NCI-H1105 (cell line): ENCODE results near the gene CCDC82.

ENCODE experiments used
- DNase-seq: peaks from one replicate; lab custom pipeline; 2025; lab: John Stamatoyannopoulos, UW

CCDC82 gene

DNA sequence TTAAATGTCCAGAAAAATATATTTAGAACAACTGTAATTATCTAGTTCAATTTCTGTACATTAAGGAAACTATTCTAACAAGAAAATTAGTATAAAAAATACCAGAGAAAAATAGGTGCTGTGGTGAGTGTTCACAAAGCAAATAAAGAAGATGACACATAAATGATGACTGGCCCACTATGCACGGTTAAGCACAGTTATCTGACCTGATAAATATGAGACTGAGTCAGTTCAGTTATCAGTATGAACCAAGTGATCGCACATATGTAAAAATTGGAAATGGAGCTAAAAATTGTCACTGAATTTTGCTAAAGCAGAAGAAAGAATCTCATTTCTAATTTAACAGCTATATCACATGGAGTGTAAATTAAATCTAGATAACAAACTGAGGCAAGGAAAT is 27.9 kb downstream of the CCDC82 start:
- DNase-seq: no peak

DNA sequence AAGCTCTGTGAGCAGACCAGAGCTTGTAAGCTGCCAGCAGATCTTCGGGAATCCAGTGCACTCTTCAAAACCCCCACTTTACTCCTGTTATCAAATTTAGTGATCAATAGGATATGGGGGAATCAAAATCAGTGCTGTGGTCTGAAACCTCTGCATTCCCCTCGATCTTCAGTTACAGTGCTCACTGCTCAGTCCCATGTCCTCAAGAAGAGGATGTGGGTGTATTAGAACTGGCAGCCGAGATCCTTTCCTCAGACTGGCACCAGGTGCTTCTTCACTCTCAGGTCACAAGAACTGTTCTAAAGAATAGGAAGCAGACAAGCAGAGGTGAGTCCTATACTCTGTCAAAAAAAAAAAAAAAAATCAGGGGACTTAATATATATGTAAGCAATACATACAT is 31.4 kb downstream of the CCDC82 start:
- no peak for DNase-seq

DNA sequence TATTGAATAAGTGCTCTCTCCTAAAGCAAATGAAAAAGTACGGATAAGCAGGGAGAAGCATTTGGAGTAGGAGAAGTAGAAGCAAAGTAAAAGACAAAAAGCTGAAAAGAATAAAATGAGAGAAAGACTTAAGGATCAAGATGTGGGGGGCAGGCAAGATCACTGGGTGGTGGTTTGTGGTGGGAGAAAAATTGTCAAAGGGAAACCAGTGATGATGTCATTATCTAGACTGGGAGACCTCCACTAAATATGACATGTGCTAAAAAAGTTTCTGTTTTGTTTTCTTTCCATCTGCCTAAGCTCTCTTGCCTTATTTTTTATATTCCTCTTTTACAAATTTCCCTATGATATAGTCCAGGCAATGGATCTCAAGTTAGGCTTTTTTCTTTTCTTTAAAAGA is 31.9 kb downstream of the CCDC82 start:
- no peak for DNase-seq

DNA sequence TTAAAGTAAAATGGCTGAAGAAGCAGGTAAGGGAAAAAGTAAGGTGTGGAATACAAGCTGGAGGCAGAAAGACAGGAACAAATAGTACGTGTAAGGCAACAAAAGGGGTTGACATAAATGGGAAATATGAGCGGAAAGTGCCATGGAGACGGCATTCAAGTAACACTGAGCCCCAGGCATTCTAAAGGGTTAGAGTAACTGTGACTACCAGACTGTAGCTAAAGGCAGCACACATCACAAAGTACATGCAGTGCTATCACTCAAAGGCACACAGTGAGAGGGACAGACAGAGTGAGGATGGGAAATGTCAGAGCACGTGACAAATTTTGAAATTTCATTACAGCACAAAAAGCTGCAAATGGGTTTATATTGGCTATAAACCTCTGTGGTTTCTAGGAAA is 32.9 kb downstream of the CCDC82 start:
- DNase-seq: no peak

DNA sequence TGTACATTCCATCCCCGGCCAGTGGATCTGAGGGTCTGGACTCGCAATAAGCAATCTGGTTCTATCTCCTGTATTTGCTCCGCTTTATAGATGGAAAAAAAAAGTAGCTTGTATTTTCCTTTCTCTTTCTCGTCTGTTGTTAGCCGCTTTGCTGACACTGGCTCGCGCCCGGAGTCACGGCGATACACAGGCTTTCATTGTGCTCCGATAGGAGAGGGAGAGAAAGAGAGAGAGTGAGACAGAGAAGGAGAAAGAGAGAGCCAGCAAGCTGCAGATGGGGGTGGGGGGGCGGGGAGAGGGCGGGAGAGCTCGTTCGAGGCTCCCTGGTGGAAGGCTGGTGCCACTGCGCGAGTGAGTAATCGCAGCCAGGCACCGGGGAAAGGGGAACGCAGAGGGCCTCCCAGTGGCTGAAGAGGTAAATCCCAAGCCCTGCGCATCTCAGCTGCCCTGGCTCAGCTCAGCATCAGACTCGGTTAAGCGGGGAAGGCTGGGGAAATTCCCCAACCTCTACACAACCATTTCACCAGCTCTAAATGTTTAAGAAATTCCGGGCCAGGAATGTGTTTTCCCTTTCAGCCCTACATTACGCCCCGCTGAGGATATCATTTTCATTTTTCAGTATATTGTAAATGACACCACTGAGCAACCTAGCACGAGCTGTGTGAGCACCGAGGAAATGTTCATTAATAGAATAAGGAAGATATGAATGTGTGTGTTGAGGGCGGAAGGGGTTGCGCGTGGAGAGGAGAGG is 46.6 kb downstream of the CCDC82 start, which contains the start of gene MAML2:
MAML2 (minus strand) TSS at position 235 of the 751 bp plus-strand sequence. CDS start 1,300 bp downstream, outside the sequence.
- peak; percentile 84 for DNase-seq

DNA sequence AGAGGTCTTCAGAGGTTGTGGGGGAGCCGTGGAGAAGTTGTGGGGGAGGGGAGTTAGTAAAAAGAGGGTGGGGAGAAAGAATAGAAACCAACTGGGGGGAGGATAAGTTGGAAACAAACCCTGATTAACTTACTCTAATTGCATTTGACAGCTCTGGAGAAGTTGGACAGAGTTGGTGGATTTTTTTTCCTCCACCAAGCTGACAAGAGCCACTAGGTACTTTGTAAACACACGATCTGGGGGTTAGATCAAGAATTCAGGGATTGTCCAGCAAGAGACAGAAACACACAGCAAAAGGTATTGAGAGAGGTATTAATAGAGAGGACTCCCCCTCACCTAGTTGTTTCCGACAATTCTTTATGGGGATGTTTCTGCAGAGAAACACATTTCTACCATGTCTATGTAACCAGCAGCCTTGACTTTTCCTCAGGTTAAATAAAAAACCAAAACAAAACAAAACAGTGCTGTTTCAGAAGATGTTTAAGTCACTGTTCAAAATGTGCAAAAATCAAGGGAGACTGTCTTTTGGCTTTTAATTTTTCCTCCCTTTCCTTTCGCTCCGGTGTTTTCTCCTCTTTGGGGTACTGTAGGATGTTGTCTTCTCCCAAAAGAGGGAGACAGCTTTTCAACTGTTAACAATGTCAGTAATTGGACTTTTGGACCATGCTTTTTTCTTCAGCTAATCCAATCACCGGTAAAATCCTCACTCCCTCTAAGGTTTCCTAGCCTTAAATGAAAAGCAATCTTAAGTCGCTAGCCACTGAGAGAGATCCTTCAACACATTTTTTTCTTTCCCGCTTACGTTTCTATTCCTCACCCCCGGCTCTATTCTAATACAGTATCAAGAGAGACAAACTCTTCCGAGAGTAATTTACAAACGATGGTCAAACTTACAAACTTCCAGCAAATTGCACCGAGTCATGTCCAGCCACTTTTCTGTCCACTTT is 47.4 kb downstream of the CCDC82 start:
- no peak for DNase-seq

DNA sequence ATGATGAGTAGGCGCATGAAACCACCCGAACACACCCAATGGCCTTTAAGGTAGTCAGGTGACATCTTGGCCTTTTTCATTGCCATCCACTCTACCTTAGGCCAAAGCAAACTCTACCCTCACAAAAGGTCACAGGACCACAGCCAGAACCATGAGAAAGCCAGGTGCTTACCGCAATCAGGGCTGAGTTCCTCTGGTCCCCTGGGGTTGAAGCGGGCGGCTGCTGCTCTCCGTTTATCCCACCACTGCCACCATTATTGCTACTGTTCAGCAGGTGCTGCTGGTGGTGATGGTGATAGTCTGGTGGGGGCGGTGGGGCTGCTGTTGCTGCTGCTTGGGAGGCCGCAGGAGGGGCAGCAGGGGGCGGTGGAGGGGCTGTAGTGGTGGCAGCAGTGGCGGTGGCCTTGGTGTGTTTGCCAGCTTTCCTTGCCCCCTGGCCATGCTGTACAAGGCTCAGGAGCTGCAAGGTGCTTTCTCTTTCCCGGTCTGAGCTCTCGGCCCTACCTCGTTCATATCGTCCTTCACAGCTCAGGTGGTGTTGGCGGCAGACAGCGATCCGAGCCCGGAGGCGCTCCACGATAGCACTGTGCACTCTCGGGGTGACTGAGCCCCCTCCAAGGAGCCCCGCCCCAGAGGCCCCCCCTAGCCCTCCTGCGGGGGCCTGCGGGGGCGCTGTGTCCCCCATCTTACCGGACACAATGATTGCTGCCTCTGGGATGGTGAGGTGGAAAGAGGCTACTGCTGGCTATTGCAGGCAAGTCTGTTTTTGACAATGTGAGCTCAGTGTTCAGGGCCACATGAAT is 48.3 kb downstream of the CCDC82 start:
- no peak for DNase-seq

DNA sequence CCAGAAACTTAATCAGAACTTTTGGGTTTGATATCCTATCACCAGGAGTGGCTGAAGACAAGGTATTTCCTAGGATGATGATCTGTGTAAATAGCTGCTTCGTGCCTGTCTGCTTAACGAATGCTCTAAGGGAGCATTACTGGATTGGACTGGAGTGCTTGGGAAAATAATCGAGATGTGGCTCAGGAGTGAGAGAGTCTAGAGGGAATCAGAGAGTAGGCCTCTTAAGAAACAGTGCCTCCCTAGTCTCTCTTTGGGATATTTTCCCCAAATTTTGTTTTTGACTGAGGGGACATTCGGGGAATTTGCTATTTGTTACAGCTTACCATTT is 49.2 kb downstream of the CCDC82 start:
- no peak for DNase-seq

DNA sequence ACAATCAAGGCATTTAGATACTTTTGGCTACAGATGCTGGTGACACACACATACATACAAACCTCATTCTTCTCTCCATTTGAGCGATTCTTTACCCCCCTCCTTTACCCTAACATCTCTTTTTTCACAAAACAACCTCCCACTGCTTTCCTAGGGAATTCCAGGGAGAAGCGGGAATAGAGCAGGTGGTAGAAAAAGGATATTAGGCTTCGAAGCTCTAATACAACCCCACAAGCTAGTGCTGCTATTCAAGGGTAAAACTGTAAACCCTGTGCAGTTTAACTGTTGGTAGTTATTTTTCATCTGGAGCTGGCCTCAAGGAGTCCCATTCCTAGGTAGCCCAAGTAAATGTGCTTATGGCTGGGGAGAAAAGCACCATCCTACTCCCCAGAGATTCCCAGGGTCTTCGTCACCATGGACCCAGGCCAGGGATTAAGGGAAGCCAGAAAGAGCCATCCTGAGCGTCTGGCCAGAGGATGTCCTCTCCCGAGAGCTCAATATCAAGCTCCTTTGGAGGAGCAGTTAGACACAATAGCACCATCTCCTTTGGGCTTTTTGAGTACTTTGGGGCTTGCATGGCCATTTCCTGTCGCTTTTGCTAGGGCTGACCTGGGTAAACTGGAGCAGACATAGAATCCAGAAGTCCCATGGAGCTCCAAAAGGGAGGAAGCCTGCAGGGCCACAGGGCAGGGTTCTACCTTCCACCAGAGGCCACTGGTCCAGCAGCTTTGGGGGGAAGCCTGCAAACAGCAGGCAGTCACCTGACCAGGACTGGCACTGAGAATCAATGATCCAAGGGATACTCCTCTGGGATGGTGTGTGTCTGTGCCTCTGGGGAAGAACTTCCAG is 49.8 kb downstream of the CCDC82 start:
- no peak for DNase-seq

DNA sequence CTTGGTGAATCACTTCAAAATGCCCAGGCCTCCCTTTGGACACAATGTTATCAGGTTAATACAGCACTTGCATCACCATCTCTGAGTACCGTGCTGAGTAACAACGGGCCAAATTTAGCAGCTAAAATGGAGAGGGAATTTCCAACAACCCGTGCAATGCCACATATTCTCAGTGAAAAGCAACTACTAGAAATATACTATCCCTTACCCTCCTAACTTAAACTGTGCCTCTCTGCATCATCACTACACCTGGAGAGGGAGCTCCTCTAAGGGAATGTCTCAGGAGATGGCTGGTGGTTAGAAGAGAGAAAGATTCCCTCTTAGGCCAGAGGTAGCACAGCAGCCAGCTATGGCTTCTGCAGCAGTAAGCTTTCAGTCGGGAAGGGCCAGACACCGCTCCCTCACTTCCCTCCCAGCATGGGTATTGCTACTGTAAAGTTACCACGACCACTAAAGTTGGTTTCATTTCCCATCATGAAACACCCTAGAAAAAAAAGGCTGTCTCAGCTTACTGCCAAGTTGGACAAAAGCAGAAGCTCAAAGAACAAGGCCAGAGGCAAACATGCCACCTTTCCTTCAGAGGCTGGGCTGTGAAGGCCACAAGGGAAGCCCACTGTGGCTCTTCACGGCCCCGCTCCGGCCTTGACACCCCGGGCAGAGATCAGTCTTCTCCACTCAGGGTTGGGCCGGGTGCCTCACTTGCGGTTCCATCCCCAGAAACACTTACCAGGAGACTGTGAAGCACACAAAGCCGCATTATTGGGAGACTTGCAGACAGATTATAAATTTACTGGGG is 50.6 kb downstream of the CCDC82 start:
- no peak for DNase-seq

DNA sequence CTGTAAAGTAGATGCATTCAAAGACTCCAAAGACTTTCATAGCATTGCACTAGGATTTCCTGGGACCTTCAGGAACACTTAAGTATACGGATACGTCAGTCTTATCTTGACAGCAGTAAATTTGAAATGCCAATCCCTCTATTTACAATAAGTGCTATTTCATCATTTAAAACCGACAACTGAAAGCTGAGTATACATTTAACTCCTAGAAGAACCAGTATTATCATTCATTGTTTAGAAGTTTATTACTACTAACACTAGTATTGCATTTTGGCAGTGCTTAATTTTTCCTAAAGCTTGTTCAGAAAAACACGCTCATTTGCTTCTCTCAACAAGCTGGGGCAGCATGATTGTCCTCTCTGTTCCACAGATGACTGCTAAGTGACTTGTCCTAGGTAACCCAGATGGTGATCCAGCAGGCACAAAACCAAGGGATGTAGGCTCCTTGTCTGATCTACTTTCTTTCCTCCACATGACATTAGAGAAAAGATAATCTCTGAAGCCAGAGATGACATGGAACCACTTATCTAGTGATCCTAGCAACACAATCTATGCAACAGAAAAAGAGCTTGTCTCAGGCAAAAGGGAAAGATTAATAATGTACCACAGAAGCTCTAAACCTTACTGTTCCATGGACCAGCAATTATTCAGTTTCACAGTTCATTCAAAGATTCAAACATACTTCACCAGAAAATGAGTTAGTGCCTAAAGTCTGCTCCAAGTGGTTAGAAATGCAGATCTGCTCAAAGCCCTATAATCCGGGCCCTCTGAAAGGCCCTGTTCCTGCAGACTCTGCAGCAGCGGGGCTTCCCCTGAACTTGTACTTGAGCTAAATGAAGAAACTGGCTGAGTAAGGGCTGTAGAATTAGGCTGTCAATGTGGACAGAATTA is 51.9 kb downstream of the CCDC82 start:
- no peak for DNase-seq

DNA sequence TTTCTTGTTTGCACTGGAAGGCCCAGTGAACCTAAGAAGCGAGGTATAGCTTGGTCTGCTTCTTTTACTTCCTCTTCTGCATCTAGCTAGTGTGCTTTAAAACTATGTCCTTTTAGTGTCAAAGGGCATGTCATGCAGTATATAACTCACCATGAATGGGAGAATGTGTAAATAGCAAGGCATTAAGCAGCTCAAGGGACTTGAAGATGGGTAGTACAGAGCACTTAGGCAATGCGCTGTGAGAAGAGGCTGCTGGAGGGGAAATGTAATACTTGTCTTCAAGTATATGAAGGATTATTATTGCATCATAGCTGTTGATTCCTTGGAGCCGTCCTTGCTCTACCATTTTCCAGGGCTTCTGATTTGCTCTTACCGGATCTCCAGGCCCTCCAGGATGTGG is 54.3 kb downstream of the CCDC82 start:
- DNase-seq: no peak

DNA sequence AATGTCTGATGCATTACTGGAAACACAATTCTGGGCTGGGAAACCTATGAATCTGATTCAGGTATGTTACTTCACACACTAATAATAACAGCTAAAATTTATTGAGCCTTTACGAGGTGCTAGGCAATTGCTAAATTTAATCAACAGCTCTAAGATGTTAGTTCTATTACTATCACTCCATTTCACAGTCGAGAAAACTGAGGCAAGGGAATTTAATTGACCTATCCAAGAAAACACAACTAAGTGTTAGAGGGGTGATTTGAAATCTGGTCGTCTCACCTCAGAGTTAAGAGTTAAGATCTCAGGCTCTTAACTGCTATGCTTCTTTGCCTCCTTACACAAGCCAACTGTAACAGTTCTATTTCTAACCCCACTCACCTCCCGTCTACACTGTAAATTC is 55.5 kb downstream of the CCDC82 start:
- no peak for DNase-seq

DNA sequence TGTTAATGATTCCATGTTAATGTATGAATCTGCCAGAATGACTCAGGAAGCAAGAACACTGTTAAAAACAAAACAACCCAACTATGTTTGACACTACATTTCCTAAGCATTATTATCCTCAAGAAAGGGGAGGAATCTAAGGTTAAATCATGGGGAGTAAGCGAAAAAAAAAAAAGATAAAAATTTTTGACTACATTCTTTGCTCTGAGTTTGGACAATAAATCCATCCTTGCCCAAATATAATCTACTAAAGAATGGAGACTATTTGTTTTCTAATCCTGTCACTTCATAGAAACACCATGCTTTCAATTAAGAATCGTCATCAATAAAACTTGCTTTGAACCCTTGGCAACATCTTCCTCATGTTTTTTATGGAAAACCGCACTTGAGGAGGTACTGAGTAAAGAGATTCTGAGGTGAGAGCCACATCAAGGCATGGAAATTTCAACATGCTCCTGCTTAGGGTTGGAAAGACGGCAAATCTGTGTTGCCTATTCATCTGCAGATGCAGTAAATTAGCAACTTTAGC is 56.5 kb downstream of the CCDC82 start:
- DNase-seq: no peak

DNA sequence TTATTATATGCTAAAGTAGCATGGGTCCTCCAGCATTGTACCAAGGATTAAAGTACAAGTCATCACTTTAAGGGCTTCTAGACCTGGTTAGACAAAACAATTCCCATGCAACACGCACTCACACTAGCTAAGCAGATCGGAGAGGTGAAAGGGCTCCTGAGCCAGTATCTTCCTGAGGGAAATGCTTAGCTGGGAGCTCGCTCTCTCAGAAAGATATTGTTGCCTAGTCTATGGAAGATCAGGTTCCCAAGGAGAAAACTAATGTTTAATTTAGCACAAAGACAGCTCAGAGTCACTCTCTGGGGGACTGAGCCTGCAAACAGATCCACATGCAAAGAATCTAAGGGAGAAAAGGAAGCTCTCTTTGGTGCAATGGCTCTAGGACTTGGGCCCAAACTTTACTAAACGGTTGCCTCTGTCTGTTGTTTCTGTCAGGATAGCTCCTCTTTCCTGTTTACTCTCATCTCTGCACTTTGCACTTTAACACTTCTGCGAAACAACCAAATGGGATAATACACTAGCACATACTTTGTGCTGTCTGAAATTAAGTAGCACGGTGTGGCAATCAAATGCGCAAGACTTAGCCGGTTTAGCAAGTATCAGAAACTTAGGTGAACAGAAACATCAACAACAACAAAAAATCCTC is 57.5 kb downstream of the CCDC82 start:
- DNase-seq: no peak

DNA sequence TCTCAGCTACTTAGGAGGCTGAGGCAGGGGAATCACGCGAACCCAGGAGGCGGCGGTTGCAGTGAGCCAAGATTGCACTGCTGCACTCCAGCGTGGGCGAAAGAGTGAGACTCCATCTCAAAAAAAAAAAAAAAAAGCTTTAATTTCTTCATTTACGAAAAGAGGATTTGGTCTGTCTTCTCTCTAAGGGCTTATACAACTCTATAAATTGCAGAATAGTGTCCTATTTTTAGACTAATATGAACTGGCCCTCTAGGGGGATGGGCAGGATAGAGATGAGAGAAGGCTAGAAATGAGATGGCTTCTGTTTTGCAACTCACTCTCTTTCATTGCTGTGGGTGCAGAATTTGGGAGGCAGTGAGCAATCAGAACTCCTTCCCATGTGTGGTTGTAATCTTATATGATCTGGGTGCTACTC is 58.0 kb downstream of the CCDC82 start:
- no peak for DNase-seq

DNA sequence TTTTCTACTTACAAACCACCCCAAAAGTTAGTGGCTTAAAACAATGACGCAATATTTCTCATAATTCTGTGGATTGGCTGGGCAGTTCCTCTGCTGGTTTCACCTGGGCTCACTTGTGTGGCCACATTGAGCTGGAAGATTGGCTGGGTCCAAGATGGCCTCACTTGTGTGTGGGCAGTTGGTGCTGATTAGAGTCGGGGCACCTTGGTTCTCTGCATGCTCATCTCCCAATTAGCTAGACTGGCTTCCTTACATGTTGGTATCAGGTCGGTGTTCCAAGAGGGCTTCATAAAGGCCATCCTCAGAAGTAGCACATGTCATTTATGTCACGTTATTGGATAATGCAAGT is 59.2 kb downstream of the CCDC82 start:
- no peak for DNase-seq

DNA sequence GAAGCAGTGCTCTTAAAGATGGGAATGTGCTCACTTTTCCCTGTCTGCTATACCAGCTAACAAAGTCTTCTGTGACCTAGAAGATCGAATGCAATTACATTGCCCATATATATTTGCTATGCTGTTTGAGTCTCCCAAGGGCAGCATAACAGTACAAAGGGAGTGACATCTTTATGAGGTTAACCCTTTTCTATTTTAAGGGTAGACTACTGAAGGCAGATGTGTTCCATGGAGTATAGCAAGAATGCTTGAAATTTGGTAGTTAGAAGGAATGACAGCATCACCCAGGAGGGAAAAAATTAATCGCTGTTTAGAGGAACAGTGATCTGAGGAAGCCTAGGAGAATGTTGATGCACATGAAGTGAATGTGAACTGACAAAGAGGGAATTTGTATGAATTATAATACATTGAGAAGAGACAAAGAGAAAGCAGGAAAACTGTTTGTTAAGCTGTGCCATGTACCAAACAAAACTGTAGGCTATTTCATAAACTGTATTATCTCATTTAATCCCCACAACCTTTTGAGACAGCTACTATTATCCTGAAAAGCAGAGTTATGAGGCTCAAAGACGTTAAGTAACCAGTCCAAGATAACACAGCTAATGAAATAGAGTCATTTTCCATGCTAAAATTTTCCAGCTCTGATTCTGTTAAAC is 59.7 kb downstream of the CCDC82 start:
- DNase-seq: no peak
